ENCODE data around the gene STRIP1. TPM values are rescaled to one million over a fixed set of nuclear protein-coding genes. Genes with fewer than 3 reads are reported as not detected.

Gene STRIP1
- total and polyA plus RNA-seq, 4 experiments from 2014 or later: 16.5 to 73.3 (median 51.7) TPM

DNA sequence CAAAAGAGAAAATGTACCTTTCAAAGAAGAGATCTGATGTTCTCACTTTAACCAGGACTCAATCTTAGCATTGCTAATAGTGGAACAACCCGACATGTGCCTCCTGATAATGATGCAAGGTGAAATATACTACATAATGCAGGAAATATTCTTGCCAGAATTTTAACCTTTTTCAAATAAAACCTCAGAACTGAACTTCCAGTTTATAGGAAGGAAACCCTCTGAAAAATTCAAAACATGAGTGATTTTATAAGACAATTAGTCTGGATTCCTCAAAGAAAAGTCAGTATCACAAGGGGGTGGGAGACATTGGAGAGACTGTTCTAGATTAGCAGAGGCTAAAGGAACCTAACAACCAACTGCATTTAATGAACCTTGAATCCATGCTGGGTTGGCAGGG is 31.7 kb upstream of the STRIP1 start:
- POLR2A ChIA-PET (ENCODE audit: partially characterized antibody): no interaction called here
- intact Hi-C loops (cut with micrococcal nuclease): no loop called here
- Histone ChIP-seq H3K4me1 (ENCODE audit: insufficient read depth, low read length) (peaks cover 23% of the 10 kb centered on the region), H3K27ac (ENCODE audit: low read depth, low read length) (no peak overlapping the region), H3K4me3 (ENCODE audit: low read length in 2 of 2) (no peak overlapping the region), H3K9me3 (ENCODE audit: control insufficient read depth in 1 of 2, low read length in 2 of 2) (no peaks in the 10 kb centered on the region), H3K36me3 (ENCODE audit: insufficient read depth, low read length) (no peaks in the 10 kb centered on the region), H3K27me3 (ENCODE audit: insufficient read depth, low read length) (no peaks in the 10 kb centered on the region)
- H3K36me3 Mint-ChIP-seq: peaks cover 0 to 3% of the 10 kb centered on the region in 2 donors
- no peak for DNase-seq
- no peaks in the 10 kb centered on the region for H3K27me3 Mint-ChIP-seq
- H3K4me3 Mint-ChIP-seq: no peak overlapping the region
- peak overlapping the region in 1 of 7 donors; percentile 22 for H3K27ac Mint-ChIP-seq
- CTCF ChIA-PET (ENCODE audit: partially characterized antibody): no interaction called here
- H3K4me1 Mint-ChIP-seq: peaks cover 21 to 33% (median 22%) of the 10 kb centered on the region in 4 donors
- no peaks in the 10 kb centered on the region for H3K9me3 Mint-ChIP-seq

GRCh38 chr1:110003747-110004428 is 30.5 kb upstream of the STRIP1 start:
- POLR2A ChIA-PET (ENCODE audit: partially characterized antibody): interaction anchor here (0.8 to 1.1 kb wide), 2 partner anchors 19 to 31 kb away, joined by 3 to 4 read pairs; partner anchors contain the start of genes AHCYL1 and STRIP1
- Histone ChIP-seq H3K27ac (ENCODE audit: low read depth, low read length) (no peak overlapping the region), H3K27me3 (ENCODE audit: insufficient read depth, low read length) (no peaks in the 10 kb centered on the region), H3K9me3 (ENCODE audit: control insufficient read depth in 1 of 2, low read length in 2 of 2) (no peaks in the 10 kb centered on the region), H3K4me3 (ENCODE audit: low read length in 2 of 2) (no peak overlapping the region), H3K4me1 (ENCODE audit: insufficient read depth, low read length) (peaks cover 23% of the 10 kb centered on the region), H3K36me3 (ENCODE audit: insufficient read depth, low read length) (no peaks in the 10 kb centered on the region)
- CTCF ChIA-PET (ENCODE audit: partially characterized antibody): interaction anchor here (0.7 to 0.9 kb wide), 3 partner anchors 19 to 364 kb away, joined by 3 read pairs; partner anchors contain the start of gene AHCYL1
- intact Hi-C loops (cut with micrococcal nuclease): no loop called here
- H3K27me3 Mint-ChIP-seq: no peaks in the 10 kb centered on the region
- H3K4me1 Mint-ChIP-seq: peaks cover 21 to 33% (median 22%) of the 10 kb centered on the region in 4 donors
- H3K4me3 Mint-ChIP-seq: peak overlapping the region in 7 of 8 donors; percentile 36 to 80 (median 65)
- H3K36me3 Mint-ChIP-seq: peaks cover 0 to 4% of the 10 kb centered on the region in 2 donors
- DNase-seq: peak in 4 of 5 donors; percentile 7 to 53 (median 12)
- no peaks in the 10 kb centered on the region for H3K9me3 Mint-ChIP-seq
- peak overlapping the region; percentile 33 to 82 (median 54) for H3K27ac Mint-ChIP-seq

DNA sequence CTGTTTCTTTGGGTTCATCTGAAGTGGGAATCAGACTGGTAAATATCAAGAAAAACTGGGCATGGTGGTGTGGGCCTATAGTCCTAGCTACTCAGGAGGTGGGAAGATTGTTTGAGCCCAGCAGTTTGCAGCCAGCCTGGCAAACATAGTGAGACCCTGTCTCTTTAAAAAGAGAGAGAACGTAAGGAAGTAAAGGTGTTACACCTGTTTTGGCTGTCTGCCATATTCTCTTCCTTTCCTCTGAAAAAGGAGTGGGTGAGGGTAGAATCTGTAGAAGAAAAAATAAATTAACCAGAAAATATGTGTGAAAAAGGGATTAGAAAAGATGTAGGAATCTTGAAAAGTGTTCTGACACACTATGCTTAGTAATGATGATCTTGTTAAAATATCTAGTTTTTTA is 29.8 kb upstream of the STRIP1 start:
- Histone ChIP-seq H3K36me3 (ENCODE audit: insufficient read depth, low read length) (peaks cover 7% of the 10 kb centered on the region), H3K4me1 (ENCODE audit: insufficient read depth, low read length) (peaks cover 23% of the 10 kb centered on the region), H3K27me3 (ENCODE audit: insufficient read depth, low read length) (no peaks in the 10 kb centered on the region), H3K4me3 (ENCODE audit: low read length in 2 of 2) (no peak overlapping the region), H3K9me3 (ENCODE audit: control insufficient read depth in 1 of 2, low read length in 2 of 2) (no peaks in the 10 kb centered on the region), H3K27ac (ENCODE audit: low read depth, low read length) (no peak overlapping the region)
- ChIA-PET CTCF (ENCODE audit: partially characterized antibody) (interaction anchor here (0.9 kb wide), 1 partner anchor 112 kb away, joined by 3 read pairs; no protein-coding TSS in a partner anchor), POLR2A (ENCODE audit: partially characterized antibody) (interaction anchor here (0.8 to 1.1 kb wide), 2 partner anchors 20 to 30 kb away, joined by 3 to 4 read pairs; partner anchors contain the start of genes AHCYL1 and STRIP1)
- Mint-ChIP-seq H3K4me1 (peaks cover 21 to 33% (median 22%) of the 10 kb centered on the region in 4 donors), H3K36me3 (peaks cover 5 to 9% of the 10 kb centered on the region in 2 donors), H3K4me3 (peak overlapping the region in 7 of 8 donors; percentile 36 to 80 (median 64)), H3K27ac (peak overlapping the region in 5 of 7 donors; percentile 33 to 82 (median 54)), H3K9me3 (no peaks in the 10 kb centered on the region), H3K27me3 (no peaks in the 10 kb centered on the region)
- intact Hi-C loops (cut with micrococcal nuclease): no loop called here
- peak in 2 of 5 donors; percentile 5 to 22 for DNase-seq

GRCh38 chr1:110005971-110006370 is 28.5 kb upstream of the STRIP1 start:
- Histone ChIP-seq H3K36me3 (ENCODE audit: insufficient read depth, low read length) (peaks cover 19% of the 10 kb centered on the region), H3K27me3 (ENCODE audit: insufficient read depth, low read length) (no peaks in the 10 kb centered on the region), H3K27ac (ENCODE audit: low read depth, low read length) (no peak overlapping the region), H3K9me3 (ENCODE audit: control insufficient read depth in 1 of 2, low read length in 2 of 2) (no peaks in the 10 kb centered on the region), H3K4me1 (ENCODE audit: insufficient read depth, low read length) (peaks cover 23% of the 10 kb centered on the region), H3K4me3 (ENCODE audit: low read length in 2 of 2) (no peak overlapping the region)
- peak overlapping the region in 1 of 7 donors; percentile 45 for H3K27ac Mint-ChIP-seq
- CTCF ChIA-PET (ENCODE audit: partially characterized antibody): interaction anchor here (0.7 to 2.6 kb wide), 4 partner anchors 22 to 1818 kb away, joined by 3 to 9 read pairs (median 5); partner anchors contain the start of gene AHCYL1
- H3K4me3 Mint-ChIP-seq: no peak overlapping the region
- POLR2A ChIA-PET (ENCODE audit: partially characterized antibody): no interaction called here
- no peaks in the 10 kb centered on the region for H3K9me3 Mint-ChIP-seq
- intact Hi-C loops (cut with micrococcal nuclease): no loop called here
- H3K36me3 Mint-ChIP-seq: peaks cover 16 to 21% of the 10 kb centered on the region in 2 donors
- no peak for DNase-seq
- H3K4me1 Mint-ChIP-seq: peaks cover 21 to 33% (median 22%) of the 10 kb centered on the region in 4 donors
- H3K27me3 Mint-ChIP-seq: no peaks in the 10 kb centered on the region

DNA sequence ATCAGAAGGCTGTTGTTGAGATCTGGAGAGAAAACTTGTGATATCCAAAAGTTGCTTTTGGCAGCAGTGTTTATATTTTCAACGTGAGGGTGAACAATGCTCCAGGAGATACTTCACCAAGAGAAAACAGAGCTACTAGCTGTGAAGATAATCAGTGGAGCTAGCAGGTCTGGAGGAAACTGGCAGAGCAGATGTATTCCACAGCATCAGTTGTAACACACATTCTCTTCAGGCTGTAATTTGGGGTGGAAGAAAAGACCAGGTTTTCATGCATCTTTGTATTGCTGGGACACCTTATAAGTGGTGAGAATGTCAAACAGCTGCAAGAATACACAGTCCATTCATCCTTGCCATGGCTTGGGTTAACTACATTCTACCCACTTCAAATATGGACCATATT is 27.9 kb upstream of the STRIP1 start:
- CTCF ChIA-PET (ENCODE audit: partially characterized antibody): interaction anchor here (0.9 to 2.6 kb wide), 7 partner anchors 8 to 366 kb away, joined by 3 to 11 read pairs (median 5); partner anchors contain the start of gene AHCYL1
- Mint-ChIP-seq H3K27me3 (no peaks in the 10 kb centered on the region), H3K9me3 (no peaks in the 10 kb centered on the region), H3K4me1 (peaks cover 23 to 37% (median 23%) of the 10 kb centered on the region in 4 donors), H3K36me3 (peaks cover 20 to 26% of the 10 kb centered on the region in 2 donors), H3K4me3 (no peak overlapping the region), H3K27ac (peak overlapping the region in 1 of 7 donors; percentile 27)
- POLR2A ChIA-PET (ENCODE audit: partially characterized antibody): no interaction called here
- H3K9me3 ChIP-seq (ENCODE audit: control insufficient read depth in 1 of 2, low read length in 2 of 2): no peaks in the 10 kb centered on the region
- H3K4me3 ChIP-seq (ENCODE audit: low read length in 2 of 2): no peak overlapping the region
- DNase-seq: no peak
- peaks cover 24% of the 10 kb centered on the region for H3K36me3 ChIP-seq (ENCODE audit: insufficient read depth, low read length)
- no peaks in the 10 kb centered on the region for H3K27me3 ChIP-seq (ENCODE audit: insufficient read depth, low read length)
- intact Hi-C loops (cut with micrococcal nuclease): no loop called here
- no peak overlapping the region for H3K27ac ChIP-seq (ENCODE audit: low read depth, low read length)
- H3K4me1 ChIP-seq (ENCODE audit: insufficient read depth, low read length): peaks cover 23% of the 10 kb centered on the region

DNA sequence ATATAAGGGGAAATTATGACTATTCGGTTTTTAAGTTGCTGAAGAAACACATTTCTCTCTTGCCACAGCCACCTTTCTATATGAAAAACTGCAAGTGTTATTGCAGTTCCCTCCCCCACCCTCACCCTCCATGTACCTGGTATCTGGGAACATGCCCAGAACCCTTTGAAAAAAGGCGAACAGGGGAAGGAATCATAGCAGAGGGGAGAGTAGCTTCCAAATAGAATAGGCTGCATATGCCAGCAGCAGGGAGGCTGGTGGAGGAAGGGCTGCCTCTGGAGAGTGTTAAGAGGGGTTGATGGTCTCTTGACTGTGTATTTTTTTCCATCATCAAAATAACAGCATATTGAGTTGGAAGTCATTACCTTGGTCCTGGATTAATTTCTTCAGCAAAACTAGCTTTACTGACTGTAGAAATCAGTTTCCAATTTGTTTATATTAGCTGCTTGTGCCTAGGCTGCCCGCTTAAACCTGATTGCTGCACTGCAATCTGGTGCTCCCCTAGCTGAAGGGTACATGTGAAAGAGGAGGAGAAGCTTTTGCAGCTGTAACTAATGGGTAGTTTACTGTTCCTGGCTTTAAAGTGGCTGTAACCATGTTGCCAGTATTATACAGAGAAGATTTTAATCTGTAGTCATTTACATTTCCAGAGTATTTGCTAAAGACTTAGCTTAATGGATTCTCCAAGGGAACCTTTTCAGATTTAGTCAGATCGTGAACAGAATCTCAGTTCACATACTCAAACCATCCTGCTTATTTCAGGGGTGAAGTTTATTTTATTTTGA is 27.2 kb upstream of the STRIP1 start:
- intact Hi-C loops (cut with micrococcal nuclease): no loop called here
- CTCF ChIA-PET (ENCODE audit: partially characterized antibody): interaction anchor here (0.7 to 2.6 kb wide), 7 partner anchors 9 to 367 kb away, joined by 3 to 11 read pairs (median 4); partner anchors contain the start of genes AHCYL1 and UBL4B
- Histone ChIP-seq H3K27ac (ENCODE audit: low read depth, low read length) (no peak overlapping the region), H3K4me1 (ENCODE audit: insufficient read depth, low read length) (peaks cover 23% of the 10 kb centered on the region), H3K27me3 (ENCODE audit: insufficient read depth, low read length) (no peaks in the 10 kb centered on the region), H3K9me3 (ENCODE audit: control insufficient read depth in 1 of 2, low read length in 2 of 2) (no peaks in the 10 kb centered on the region), H3K36me3 (ENCODE audit: insufficient read depth, low read length) (peaks cover 31% of the 10 kb centered on the region), H3K4me3 (ENCODE audit: low read length in 2 of 2) (no peak overlapping the region)
- H3K4me1 Mint-ChIP-seq: peaks cover 23 to 38% (median 24%) of the 10 kb centered on the region in 4 donors
- H3K27ac Mint-ChIP-seq: peak overlapping the region in 3 of 7 donors; percentile 1 to 56 (median 39)
- H3K27me3 Mint-ChIP-seq: no peaks in the 10 kb centered on the region
- POLR2A ChIA-PET (ENCODE audit: partially characterized antibody): no interaction called here
- H3K9me3 Mint-ChIP-seq: no peaks in the 10 kb centered on the region
- DNase-seq: no peak
- no peak overlapping the region for H3K4me3 Mint-ChIP-seq
- peaks cover 26 to 33% of the 10 kb centered on the region in 2 donors for H3K36me3 Mint-ChIP-seq

All from CD4-positive, alpha-beta memory T cell (primary cell).